Measurements from ENCODE around the gene NHLH2.

The NHLH2 gene

GRCh38 chr1:115840605-115841460 is at the start of gene NHLH2:
Gene NHLH2, minus strand, starts transcription at chr1:115841126. Its CDS starts 2,754 bp downstream, at chr1:115838372.
- DNase-seq: peak; percentile 80

- no peak for DNase-seq
Measured at GRCh38 chr1:115890580-115890979, 49.7 kb upstream of the NHLH2 start.

GRCh38 chr1:115888976-115889375 is 48.0 kb upstream of the NHLH2 start:
- no peak for DNase-seq

GRCh38 chr1:115882913-115883902 is 42.3 kb upstream of the NHLH2 start:
- peak; percentile 99 for DNase-seq

GRCh38 chr1:115880981-115881672 is 40.2 kb upstream of the NHLH2 start:
- DNase-seq: no peak

- no peak for DNase-seq
Measured at GRCh38 chr1:115879977-115880376, 39.1 kb upstream of the NHLH2 start.

- peak; percentile 52 for DNase-seq
Measured at GRCh38 chr1:115877511-115877910, 36.6 kb upstream of the NHLH2 start.

- DNase-seq: no peak
Measured at GRCh38 chr1:115874904-115875303, 34.0 kb upstream of the NHLH2 start.

GRCh38 chr1:115874497-115874896 is 33.6 kb upstream of the NHLH2 start:
- DNase-seq: no peak

- no peak for DNase-seq
Measured at GRCh38 chr1:115873184-115873583, 32.3 kb upstream of the NHLH2 start.

GRCh38 chr1:115869064-115869463 is 28.1 kb upstream of the NHLH2 start:
- DNase-seq: no peak

- no peak for DNase-seq
Measured at GRCh38 chr1:115867216-115867615, 26.3 kb upstream of the NHLH2 start.

- peak; percentile 8 for DNase-seq
Measured at GRCh38 chr1:115865704-115866380, 24.9 kb upstream of the NHLH2 start.

GRCh38 chr1:115862403-115862802 is 21.5 kb upstream of the NHLH2 start:
- no peak for DNase-seq

GRCh38 chr1:115854005-115854404 is 13.1 kb upstream of the NHLH2 start:
- DNase-seq: no peak

- no peak for DNase-seq
Measured at GRCh38 chr1:115850937-115851336, 10.0 kb upstream of the NHLH2 start.

GRCh38 chr1:115847787-115848186 is 6.9 kb upstream of the NHLH2 start:
- no peak for DNase-seq

- DNase-seq: peak; percentile 37
Measured at GRCh38 chr1:115842948-115843347, 2.0 kb upstream of the NHLH2 start.

- peak; percentile 72 for DNase-seq
Measured at GRCh38 chr1:115839679-115840237, 1.2 kb downstream of the NHLH2 start.

- DNase-seq: peak; percentile 41
Measured at GRCh38 chr1:115839029-115839678, 1.8 kb downstream of the NHLH2 start.

GRCh38 chr1:115838431-115839028 is 2.4 kb downstream of the NHLH2 start:
- peak; percentile 26 for DNase-seq
